Mucosa of gallbladder (tissue), 1 donor: ENCODE data around the gene CHMP1B. TPM values are rescaled to one million over a fixed set of nuclear protein-coding genes. Genes with fewer than 3 reads are reported as not detected.

ENCODE experiments used
- DNase-seq: peaks from one replicate; pipeline ENCODE4 v3.0.0-alpha.2; 2020; ENCODE audit warnings: low spot score
- total RNA-seq: library from RNA; stranded (reverse); gene quantifications from one replicate; pipeline ENCODE4 v1.2.1, GENCODE V29; 2021
- donor health status: DM: no; HTN: no; CAD: no.

CHMP1B gene
- total RNA-seq: 50.4 TPM

- DNase-seq: peak; percentile 98
These were observed at the start of gene CHMP1B for GRCh38 chr18:11851146-11851805. Gene CHMP1B, plus strand, starts transcription at chr18:11851413. Its CDS starts 99 bp downstream, at chr18:11851512.

- no peak for DNase-seq
These were observed 49.6 kb upstream of the CHMP1B start for GRCh38 chr18:11801573-11801972.

DNA sequence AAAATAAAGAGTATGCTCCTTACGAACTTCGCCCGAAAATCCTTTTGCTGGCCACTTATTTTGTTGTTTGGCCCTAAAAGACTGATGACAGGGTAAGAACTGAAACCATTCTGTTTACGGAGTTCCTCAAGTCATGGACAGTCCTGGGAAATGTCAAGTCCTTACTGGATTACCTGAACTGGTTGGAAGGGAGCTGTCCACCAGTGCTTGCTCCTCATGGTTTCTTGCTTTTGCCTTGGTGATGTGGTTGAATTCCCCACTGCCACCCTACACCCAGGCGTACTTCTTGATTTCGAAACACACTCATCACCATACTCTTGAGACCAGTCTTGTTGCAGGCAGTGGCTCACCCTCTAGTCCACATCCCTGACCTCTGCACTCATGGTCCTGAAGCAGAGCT is 49.1 kb upstream of the CHMP1B start:
- no peak for DNase-seq

DNA sequence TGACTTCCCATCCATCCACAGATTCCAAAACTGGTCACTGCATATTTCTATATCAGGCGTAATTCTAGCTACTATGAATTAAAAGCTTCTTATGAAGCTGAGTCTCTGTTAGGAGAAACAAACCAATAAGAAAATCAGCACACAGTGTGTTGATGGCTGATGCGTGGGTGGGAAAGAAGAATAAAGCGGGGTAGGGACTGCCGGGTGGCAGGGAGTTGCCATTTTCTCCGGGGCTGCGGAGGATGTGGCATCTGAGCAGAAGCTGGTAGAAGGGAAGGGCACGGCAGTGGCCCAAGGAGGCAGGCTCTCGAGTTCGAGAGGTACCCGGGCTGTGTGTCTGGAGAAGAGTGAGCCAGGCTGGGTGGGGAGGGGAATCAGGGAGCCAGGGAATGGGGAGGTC is 48.6 kb upstream of the CHMP1B start:
- no peak for DNase-seq

DNA sequence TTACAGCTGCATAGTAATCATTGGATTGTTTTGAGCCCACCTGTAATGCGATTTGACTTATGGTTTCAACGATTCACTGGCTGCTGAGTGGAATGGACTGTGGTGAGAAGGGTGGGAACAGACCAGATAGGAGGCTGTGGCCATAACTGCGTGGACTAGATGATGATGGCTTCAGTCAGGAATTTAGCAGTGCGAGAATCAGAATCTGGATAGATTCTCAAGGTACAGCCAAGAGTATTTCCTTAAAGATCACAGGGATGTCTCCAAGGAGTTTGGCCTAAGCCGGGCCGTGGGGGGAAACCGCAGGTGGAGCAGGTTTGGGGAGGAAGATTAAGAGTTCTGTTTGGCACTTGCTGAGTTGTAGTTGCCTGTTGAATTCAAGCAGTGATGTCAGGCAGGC is 44.0 kb upstream of the CHMP1B start:
- DNase-seq: no peak

DNA sequence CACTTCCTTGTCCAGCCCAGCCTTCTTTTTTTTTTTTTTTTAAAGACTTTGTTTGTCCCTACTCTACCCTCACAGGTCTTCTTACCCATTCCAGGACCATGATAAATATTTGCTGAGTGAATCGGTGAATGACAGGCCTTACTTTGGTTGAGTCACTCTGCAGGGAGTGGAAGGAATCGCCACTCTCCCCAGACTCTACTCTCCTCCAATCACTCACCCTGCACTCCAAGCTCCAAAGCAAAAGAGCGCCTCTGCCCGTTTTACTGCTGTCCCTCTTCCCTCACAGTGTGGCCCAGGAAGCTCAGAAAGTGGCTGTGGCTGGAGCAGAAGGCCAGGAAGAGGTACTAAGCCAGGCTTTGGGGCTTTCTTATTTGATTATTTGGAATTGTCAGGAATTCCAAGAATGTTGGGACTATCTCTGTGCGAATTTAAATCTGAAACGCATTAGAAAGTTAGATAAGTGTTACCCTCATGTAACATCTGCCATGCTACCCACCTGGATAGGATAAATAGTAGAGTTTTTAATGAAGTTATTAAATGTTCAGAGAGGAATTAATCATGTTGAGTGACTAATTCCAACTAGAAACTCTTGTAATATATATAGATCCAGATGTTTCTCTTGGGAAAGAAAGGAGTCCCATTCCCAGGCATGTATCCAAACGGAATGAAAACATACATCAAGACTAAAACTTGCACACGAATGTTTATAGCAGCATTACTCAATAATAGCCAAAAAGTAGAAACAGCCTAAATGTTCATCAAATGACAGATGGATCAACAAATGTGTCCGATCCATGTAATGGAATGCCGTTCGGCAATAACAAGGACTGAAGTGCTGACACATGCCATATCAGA is 43.0 kb upstream of the CHMP1B start:
- DNase-seq: no peak

DNA sequence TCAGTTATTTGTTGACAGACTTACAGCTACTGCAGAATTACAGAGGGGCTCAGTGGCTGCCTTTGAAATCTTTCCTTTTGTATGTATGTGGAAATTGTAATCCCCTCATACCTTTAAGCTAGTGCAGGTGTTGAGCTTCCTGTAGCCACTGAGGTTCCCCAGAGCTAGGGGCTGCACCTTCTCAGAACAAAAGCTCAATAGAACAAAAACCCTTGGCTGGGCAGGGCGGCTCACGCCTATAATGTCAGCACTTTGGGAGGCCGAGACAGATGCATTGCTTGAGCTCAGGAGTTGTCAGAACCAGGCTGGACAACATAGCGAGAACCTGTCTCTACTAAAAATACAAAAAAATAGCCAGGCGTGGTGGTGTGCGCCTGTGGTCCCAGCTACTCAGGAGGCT is 41.3 kb upstream of the CHMP1B start:
- DNase-seq: no peak

DNA sequence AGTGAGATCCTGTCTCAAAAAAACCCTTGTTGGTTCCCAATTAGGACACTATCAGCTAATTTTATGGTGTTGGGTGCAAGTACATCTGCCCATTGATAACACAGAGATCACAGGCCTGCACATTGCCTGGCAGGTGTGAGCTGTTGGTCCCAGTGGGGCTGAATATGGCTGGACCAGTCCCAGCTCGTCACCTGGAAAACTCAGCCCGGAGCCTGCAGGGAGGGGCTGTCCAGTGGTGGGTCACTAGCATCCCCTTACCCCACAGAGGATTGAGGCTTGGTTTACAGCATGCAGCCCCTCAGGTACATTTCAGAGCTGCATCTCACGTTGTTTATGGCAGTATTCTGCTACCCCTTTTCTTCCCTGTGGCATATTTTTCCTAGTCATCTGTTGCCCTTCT is 40.8 kb upstream of the CHMP1B start:
- no peak for DNase-seq

- no peak for DNase-seq
These were observed 40.2 kb upstream of the CHMP1B start for GRCh38 chr18:11811009-11811408.

DNA sequence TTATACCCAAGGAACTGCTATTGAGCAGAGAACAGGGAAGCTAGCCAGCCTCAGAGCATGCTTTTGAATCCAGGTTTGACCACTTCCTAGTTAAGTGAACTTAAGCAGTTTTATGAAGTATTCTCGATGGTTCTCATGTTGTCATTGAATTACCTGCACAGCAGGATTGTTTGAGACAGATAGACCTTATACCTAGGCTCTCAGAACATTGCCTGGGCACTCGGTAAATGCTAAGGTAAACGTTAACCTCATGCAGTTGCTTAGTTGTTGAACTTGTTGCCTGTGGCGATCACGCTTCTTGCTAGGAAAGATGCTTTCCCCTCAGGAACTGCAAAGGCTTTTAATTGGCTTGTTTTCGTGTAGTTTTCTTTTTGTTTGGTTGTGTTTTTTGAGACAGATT is 34.0 kb upstream of the CHMP1B start:
- no peak for DNase-seq

- no peak for DNase-seq
These were observed 32.6 kb upstream of the CHMP1B start for GRCh38 chr18:11818486-11819203.

GRCh38 chr18:11819938-11820337 is 31.3 kb upstream of the CHMP1B start:
- DNase-seq: no peak

- no peak for DNase-seq
These were observed 30.5 kb upstream of the CHMP1B start for GRCh38 chr18:11820697-11821096.

DNA sequence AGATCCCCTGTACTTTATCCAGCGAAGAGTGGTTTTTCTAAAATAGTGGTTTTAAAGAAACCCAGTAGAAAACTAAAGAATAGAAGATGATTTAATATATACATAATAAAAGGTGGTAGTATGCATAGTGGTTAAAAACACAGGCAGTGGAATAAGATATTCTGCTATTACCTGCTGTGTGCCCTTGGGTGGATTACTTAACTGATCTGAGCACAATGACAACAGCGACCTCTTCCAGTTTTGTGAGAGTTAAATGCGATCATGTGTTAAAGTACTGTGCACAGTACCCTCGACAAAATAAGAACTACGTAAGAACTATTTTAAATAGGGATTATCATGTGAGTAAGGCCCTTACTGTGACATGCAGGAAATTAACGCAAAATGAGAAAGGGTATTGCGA is 30.0 kb upstream of the CHMP1B start:
- DNase-seq: no peak

DNA sequence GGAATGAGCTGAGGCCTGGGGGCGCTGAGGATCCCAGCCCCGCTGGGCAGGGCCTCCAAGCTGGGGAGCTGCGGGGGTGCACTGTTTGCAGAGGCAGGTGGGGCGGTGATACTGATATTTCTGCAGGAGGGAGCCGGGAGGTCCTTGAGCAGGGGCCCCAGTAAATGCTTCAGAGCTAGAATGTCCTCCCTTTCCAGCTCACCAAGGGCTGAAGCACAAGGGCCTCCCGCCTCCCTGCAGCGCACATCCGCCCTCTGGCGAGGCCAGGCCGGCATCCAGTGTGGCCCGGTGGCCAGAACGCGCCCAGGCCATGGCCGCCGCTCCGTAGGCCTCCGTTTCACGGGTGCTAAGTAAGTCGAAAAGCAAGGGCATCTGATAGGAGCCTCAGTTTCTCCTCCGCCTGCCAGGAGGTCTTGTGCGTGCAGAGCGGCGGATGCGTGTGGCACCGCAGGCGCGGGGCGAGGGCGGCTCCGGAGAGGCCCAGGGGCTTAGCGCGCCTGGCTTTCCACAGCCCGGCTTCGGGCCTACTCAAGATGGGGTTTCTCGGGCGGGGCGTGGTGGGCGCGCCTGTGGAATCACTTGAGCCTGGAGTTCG is 29.5 kb upstream of the CHMP1B start:
- no peak for DNase-seq

GRCh38 chr18:11823545-11823944 is 27.7 kb upstream of the CHMP1B start:
- DNase-seq: no peak

- no peak for DNase-seq
These were observed 24.4 kb upstream of the CHMP1B start for GRCh38 chr18:11826836-11827235.

DNA sequence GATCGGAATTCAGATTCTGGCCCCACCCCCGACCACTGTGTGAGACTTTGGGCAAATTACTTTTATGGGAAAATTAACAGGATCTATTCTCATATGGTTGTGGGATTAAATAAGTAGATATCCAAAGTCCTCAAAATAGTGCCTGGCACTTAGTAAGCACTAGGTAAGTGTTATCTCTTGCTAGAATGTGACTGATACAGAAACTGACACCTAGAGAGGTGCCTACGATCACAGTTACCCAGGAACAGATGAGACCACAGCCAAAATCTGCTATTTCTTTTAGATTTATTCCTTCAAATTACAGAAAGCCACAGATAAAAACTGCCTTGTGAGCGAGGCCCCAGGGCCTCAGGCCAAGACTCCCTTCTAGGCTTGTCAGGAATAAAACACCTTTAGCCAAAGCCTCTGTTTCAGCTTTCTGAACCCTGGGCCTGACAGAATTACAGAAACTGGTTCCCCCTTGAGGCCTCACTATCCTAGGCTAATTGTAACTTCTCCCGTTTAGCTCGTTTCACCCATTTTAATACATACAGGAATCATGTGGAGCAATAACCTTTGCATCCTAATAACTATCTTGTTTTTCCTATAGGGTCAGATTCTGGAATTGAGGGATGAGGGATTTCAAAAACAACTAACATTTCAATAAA is 22.3 kb upstream of the CHMP1B start:
- no peak for DNase-seq

DNA sequence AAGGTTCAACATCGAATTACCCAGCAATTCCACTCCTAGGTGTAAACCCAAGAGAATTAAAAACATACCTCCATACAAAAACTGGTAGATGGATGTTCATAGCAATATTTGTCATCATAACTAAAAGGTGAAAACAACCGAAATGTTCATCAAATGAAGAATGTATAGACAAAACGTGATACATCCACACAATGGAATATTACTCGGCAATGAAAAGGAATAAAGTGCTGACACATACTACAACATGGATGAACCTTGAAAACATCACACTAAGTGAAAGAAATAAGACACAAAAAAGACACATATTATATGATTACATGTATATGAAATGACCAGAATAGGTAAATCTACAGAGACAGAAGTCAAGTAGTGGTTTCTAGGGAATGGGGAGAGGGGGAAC is 20.6 kb upstream of the CHMP1B start:
- DNase-seq: no peak

DNA sequence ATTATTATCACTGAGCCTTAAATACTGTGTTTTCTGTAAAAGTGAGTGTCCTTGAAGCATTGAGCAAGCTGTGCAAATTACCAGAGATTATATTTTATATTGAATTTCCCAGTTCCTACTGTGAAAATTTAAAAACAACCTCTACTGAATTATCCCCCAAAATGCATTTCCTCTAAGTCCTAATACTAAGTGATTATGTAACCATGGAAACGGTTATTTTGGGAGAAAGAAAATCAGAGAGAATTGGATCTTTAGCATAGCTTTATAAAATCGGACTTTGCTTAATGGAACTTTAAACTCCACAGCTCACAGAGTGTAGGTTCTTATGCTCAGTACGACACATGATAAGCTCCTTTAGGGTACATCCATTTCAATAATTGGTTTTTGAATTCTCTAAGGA is 19.3 kb upstream of the CHMP1B start:
- DNase-seq: no peak

GRCh38 chr18:11834772-11835171 is 16.4 kb upstream of the CHMP1B start:
- DNase-seq: no peak

DNA sequence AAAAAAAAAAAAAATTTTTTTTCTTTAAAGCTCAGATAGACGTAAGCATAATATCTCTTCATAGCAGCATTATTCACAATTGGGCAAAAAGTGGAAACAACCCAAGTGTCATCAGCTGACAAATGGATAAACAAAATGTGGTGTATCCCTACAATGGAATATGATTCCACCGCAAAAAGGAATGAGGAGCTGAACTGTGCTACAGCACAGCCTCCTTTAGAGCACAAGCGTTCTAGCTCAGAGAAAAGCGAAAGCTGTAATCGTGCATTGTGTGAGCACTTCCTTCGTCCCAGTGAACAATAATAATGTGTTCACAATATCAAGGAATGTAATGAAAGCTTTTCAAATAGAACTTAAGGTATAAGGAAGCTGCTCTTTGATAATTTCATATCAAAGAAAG is 11.7 kb upstream of the CHMP1B start:
- DNase-seq: no peak
